H9 (cell line): Measurements from ENCODE around the gene OR2F1. TPM values are rescaled to one million over a fixed set of nuclear protein-coding genes. Genes with fewer than 3 reads are reported as not detected.

Experiments used
- DNase-seq: peaks from one replicate; pipeline ENCODE4 v3.0.0-alpha.2; 2017
- H2AFZ ChIP-seq: one replicate; pipeline ENCODE4 v1.6.1; 2013; ENCODE audit warnings: mild to moderate bottlenecking, low read length, control low read depth, moderate library complexity
- H2AK5ac ChIP-seq: 2 replicates; pipeline ENCODE4 v1.6.1; 2013; ENCODE audit warnings: low read length, control low read depth, mixed read lengths; ENCODE audit not compliant: insufficient read length
- H2BK120ac ChIP-seq: one replicate; pipeline ENCODE4 v1.6.1; 2013; ENCODE audit warnings: low read depth, mild to moderate bottlenecking, low read length, control low read depth, inconsistent platforms; ENCODE audit not compliant: poor library complexity, severe bottlenecking
- H2BK12ac ChIP-seq: 2 replicates; pipeline ENCODE4 v1.6.1; 2013; ENCODE audit warnings: low read length, control low read depth, mixed read lengths, low read depth; ENCODE audit not compliant: insufficient read length
- H2BK15ac ChIP-seq: 2 replicates; pipeline ENCODE4 v1.6.1; 2013; ENCODE audit warnings: low read depth, low read length, control low read depth
- H2BK20ac ChIP-seq: one replicate; pipeline ENCODE4 v1.6.1; 2013; ENCODE audit warnings: low read depth, mild to moderate bottlenecking, low read length, control low read depth, inconsistent platforms; ENCODE audit not compliant: poor library complexity, severe bottlenecking
- H2BK5ac ChIP-seq: 2 replicates; pipeline ENCODE4 v1.6.1; 2013; ENCODE audit warnings: low read length, control low read depth, mixed read lengths; ENCODE audit not compliant: insufficient read length
- H3K14ac ChIP-seq: 2 replicates; pipeline ENCODE4 v1.6.1; 2013; ENCODE audit warnings: low read length, control low read depth; ENCODE audit not compliant: insufficient read depth
- H3K18ac ChIP-seq: 2 replicates; pipeline ENCODE4 v1.6.1; 2013; ENCODE audit warnings: low read depth, mild to moderate bottlenecking, mixed read lengths, low read length, control low read depth; ENCODE audit not compliant: insufficient read length
- H3K23ac ChIP-seq: 2 replicates; pipeline ENCODE4 v1.6.1; 2013; ENCODE audit warnings: low read length, control low read depth, mixed read lengths, low read depth; ENCODE audit not compliant: insufficient read length
- H3K23me2 ChIP-seq: 2 replicates; pipeline ENCODE4 v1.6.1; 2013; ENCODE audit warnings: low read depth, mild to moderate bottlenecking, mixed read lengths, low read length, control low read depth; ENCODE audit not compliant: insufficient read length, poor library complexity, severe bottlenecking
- H3K27ac ChIP-seq: 2 replicates; pipeline ENCODE4 v1.5.1; 2013; ENCODE audit warnings: low read length, control low read depth, mixed read lengths, low read depth; ENCODE audit not compliant: insufficient read length
- H3K27me3 ChIP-seq: 2 replicates; pipeline ENCODE4 v1.6.1; 2013; ENCODE audit warnings: low read length, control low read depth, inconsistent platforms; ENCODE audit not compliant: insufficient read depth
- H3K4ac ChIP-seq: 2 replicates; pipeline ENCODE4 v1.6.1; 2013; ENCODE audit warnings: low read depth, mild to moderate bottlenecking, control low read depth, inconsistent platforms, low read length, moderate library complexity
- H3K4me1 ChIP-seq: 2 replicates; pipeline ENCODE4 v1.6.1; 2013; ENCODE audit warnings: low read length, control low read depth, inconsistent platforms; ENCODE audit not compliant: insufficient read depth
- H3K4me2 ChIP-seq: 2 replicates; pipeline ENCODE4 v1.6.1; 2013; ENCODE audit warnings: low read length, control low read depth, mixed read lengths; ENCODE audit not compliant: insufficient read length, insufficient read depth
- H3K56ac ChIP-seq: 2 replicates; pipeline ENCODE4 v1.6.1; 2013; ENCODE audit warnings: low read depth, mild to moderate bottlenecking, mixed read lengths, low read length, control low read depth; ENCODE audit not compliant: insufficient read length
- H3K79me1 ChIP-seq: 2 replicates; pipeline ENCODE4 v1.6.1; 2013; ENCODE audit warnings: low read depth, mild to moderate bottlenecking, moderate library complexity, low read length, control low read depth, inconsistent platforms; ENCODE audit not compliant: insufficient read depth, poor library complexity, severe bottlenecking
- H3K79me2 ChIP-seq: 2 replicates; pipeline ENCODE4 v1.6.1; 2013; ENCODE audit warnings: low read length, control low read depth, inconsistent platforms; ENCODE audit not compliant: insufficient read depth
- H3K9ac ChIP-seq: 2 replicates; pipeline ENCODE4 v1.6.1; 2013; ENCODE audit warnings: low read length, control low read depth, mixed read lengths; ENCODE audit not compliant: insufficient read length; ENCODE audit errors: extremely low read depth
- H3K9me3 ChIP-seq: one replicate; pipeline ENCODE4 v1.6.1; 2013; ENCODE audit warnings: low read depth, low read length, inconsistent platforms; ENCODE audit not compliant: control insufficient read depth
- H3T11ph ChIP-seq: one replicate; pipeline ENCODE4 v1.6.1; 2013; ENCODE audit warnings: mild to moderate bottlenecking, low read length, control low read depth, inconsistent platforms
- H4K20me1 ChIP-seq: one replicate; pipeline ENCODE4 v1.6.1; 2013; ENCODE audit not compliant: control insufficient read depth, insufficient read length, insufficient read depth
- H4K5ac ChIP-seq: 2 replicates; pipeline ENCODE4 v1.6.1; 2013; ENCODE audit warnings: low read depth, mild to moderate bottlenecking, mixed read lengths, low read length, control low read depth; ENCODE audit not compliant: insufficient read length
- H4K8ac ChIP-seq: replicated peaks from 2 replicates; pipeline ENCODE4 v1.6.1; 2013; ENCODE audit warnings: low read length, control low read depth, mixed read lengths, low read depth; ENCODE audit not compliant: insufficient read length
- H4K91ac ChIP-seq: 2 replicates; pipeline ENCODE4 v1.6.1; 2013; ENCODE audit warnings: low read depth, mild to moderate bottlenecking, moderate library complexity, mixed read lengths, low read length, control low read depth; ENCODE audit not compliant: insufficient read length
- H3K27ac Mint-ChIP-seq, 3 experiments: 2 replicates in 2 of 3; 3 replicates in 1 of 3; pipeline ENCODE4 v1.8.0; 2020 to 2021; ENCODE audit warnings: mixed read lengths in 3 of 3, mild to moderate bottlenecking in 1 of 3, moderate library complexity in 1 of 3
- H3K27me3 Mint-ChIP-seq: 2 replicates; pipeline ENCODE4 v1.8.0; 2021; ENCODE audit warnings: low read depth, mild to moderate bottlenecking, moderate library complexity, mixed read lengths
- H3K36me3 Mint-ChIP-seq, 3 experiments: 2 replicates in 2 of 3; 3 replicates in 1 of 3; pipeline ENCODE4 v1.8.0; 2020 to 2021; ENCODE audit warnings: low read depth in 3 of 3, mixed read lengths in 3 of 3; ENCODE audit not compliant: insufficient read depth in 1 of 3
- H3K4me1 Mint-ChIP-seq, 2 experiments: 2 replicates each; pipeline ENCODE4 v1.8.0; 2020; ENCODE audit warnings: mixed read lengths in 2 of 2
- H3K4me3 Mint-ChIP-seq, 2 experiments: 2 replicates in 1 of 2; 3 replicates in 1 of 2; pipeline ENCODE4 v1.8.0; 2020 to 2021; ENCODE audit warnings: mild to moderate bottlenecking in 2 of 2, mixed read lengths in 2 of 2, moderate library complexity in 1 of 2
- H3K9me3 Mint-ChIP-seq, 2 experiments: 2 replicates in 1 of 2; 3 replicates in 1 of 2; pipeline ENCODE4 v1.8.0; 2020; ENCODE audit warnings: mild to moderate bottlenecking in 2 of 2, mixed read lengths in 2 of 2, moderate library complexity in 1 of 2
- CTCF ChIP-seq: fragments of 200-600 bp; sonication (generic); conservative IDR thresholded peaks from 3 replicates; pipeline ENCODE4 v1.8.0; 2021; ENCODE audit warnings: antibody characterized with exemption, mild to moderate bottlenecking
- WGBS: extraction: QIAGEN DNeasy Blood & Tissue Kit; methylation state at CpG from one replicate; pipeline ENCODE4 v1.1.7; 2013; ENCODE audit warnings: missing lambda C conversion rate, low lambda C conversion rate, mixed read lengths; ENCODE audit not compliant: insufficient read length; ENCODE audit errors: extremely low coverage; 5-methylcytosine and 5-hydroxymethylcytosine counted together
- total RNA-seq: library from RNA; stranded (reverse); gene quantifications from 2 replicates; pipeline ENCODE4 v1.2.1, GENCODE V29; 2021

Gene OR2F1
- total RNA-seq, 1 experiment from 2014 or later, result not detected

DNA sequence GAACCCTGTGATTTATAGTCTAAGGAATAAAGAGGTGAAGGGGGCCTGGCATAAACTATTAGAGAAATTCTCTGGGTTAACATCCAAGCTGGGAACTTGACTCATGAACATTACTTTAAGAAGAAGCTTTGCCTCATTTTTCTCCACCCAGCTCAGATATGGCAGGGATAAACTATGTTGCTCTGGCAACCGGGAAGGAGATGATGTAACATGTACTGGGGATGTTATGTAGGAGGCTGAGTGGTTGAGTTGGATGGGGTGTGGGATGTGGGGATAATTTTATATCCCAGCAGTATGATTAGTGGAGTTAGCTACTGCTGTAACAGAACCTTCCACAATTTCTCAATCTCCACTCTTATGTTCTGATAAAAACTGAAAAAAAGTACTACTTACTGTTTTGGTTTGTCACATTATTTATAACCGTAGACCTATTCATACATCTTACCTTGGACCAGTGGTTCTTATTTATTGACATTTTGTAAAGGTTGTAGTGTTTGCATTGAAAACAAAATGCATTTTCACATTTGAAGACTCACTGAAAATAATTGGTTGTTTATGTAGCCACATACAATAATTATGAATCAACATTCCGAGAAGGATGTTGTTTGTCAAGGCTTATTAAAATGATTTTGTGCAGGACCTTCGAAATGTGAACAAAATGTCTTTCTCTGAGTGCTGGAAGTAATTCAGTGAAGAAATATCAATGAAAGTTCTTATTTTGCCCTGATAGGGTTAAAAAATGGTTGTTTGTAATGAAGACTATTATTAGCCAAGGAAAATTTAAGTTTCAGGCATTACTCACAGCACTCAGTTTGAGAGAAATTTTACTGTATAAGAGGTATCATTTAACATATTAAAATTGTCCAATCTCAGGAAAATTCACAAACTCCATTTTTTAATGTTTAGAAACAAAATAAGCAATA lies 18.3 kb upstream of the OR2F1 start:
- Mint-ChIP-seq H3K27me3 (no peaks in the 10 kb centered on the region), H3K9me3 (no peaks in the 10 kb centered on the region), H3K4me3 (no peak overlapping the region; a peak in 1 of 5 replicates), H3K4me1 (peaks cover 0 to 8% of the 10 kb centered on the region in 2 experiments; a peak in 2 of 4 replicates), H3K36me3 (no peaks in the 10 kb centered on the region), H3K27ac (no peak overlapping the region)
- Histone ChIP-seq H2BK12ac (no peak overlapping the region), H2BK120ac (no peak overlapping the region), H3K27ac (no peak overlapping the region), H4K8ac (no peak overlapping the region), H3K9ac (no peak overlapping the region), H3K23me2 (no peaks in the 10 kb centered on the region), H4K5ac (no peak overlapping the region), H3K4me1 (no peaks in the 10 kb centered on the region), H3K18ac (no peak overlapping the region), H3K23ac (no peak overlapping the region), H3K79me1 (no peaks in the 10 kb centered on the region), H2BK5ac (no peak overlapping the region), H4K20me1 (no peaks in the 10 kb centered on the region), H3K9me3 (no peaks in the 10 kb centered on the region), H3K27me3 (no peaks in the 10 kb centered on the region), H2AK5ac (no peak overlapping the region), H3T11ph (no peak overlapping the region), H2AFZ (no peak overlapping the region), H4K91ac (no peak overlapping the region), H3K56ac (no peak overlapping the region), H3K4ac (no peak overlapping the region), H3K4me2 (no peak overlapping the region), H2BK20ac (no peak overlapping the region), H3K14ac (no peak overlapping the region), H2BK15ac (no peak overlapping the region), H3K79me2 (no peaks in the 10 kb centered on the region)
- no peak for TF ChIP-seq CTCF
- no peak for DNase-seq
- WGBS, result no CpG with 5 or more reads among the region's 4 CpGs
